Measurements from ENCODE around the gene POLR2C.

The POLR2C gene

DNA sequence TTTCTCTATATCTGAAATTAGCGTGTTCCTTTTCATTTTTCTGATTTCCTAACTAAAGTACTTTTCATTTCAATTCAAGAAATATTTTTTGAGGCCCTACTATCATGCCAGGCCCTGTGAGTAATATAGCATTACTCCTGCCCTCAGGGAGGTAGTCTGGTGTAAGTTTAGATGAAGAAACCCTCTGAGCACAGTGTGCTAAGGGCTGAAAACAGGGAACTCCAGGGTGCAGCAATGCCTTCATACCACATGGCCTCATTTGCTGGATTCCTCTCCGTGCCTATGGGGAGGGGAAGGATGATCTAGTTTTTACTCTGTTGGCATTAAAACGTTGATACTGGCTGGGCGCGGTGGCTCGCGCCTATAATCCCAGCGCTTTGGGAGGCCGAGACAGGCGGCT lies 10.5 kb upstream of the POLR2C start:
- DNase-seq = no peak

- no peak for DNase-seq
These were observed 491 bp downstream of the POLR2C start for GRCh38 chr16:57462978-57463362.

GRCh38 chr16:57464523-57464922 lies 2.0 kb downstream of the POLR2C start:
- DNase-seq = no peak

GRCh38 chr16:57468346-57468745 lies 5.9 kb downstream of the POLR2C start:
- DNase-seq = no peak

DNA sequence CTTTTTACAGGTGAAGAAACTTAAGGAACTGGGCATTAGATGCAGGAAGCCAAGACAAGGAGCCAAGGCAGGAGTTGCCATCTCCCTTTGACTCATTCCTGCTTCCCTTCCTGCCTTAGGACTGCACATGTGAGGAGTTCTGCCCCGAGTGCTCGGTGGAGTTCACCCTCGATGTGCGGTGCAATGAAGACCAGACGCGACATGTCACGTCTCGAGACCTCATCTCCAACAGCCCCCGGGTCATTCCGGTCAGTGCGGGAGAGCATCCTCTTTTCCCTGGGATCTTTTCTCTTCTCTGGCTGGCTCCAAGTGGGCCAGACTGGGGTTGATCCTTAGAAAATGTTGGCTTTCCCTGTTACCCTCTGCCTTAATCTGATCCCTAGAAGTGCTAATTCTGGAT lies 6.6 kb downstream of the POLR2C start:
- DNase-seq = no peak

GRCh38 chr16:57469917-57470470 lies 7.5 kb downstream of the POLR2C start:
- no peak for DNase-seq

- no peak for DNase-seq
These were observed 8.2 kb downstream of the POLR2C start for GRCh38 chr16:57470711-57471110.

DNA sequence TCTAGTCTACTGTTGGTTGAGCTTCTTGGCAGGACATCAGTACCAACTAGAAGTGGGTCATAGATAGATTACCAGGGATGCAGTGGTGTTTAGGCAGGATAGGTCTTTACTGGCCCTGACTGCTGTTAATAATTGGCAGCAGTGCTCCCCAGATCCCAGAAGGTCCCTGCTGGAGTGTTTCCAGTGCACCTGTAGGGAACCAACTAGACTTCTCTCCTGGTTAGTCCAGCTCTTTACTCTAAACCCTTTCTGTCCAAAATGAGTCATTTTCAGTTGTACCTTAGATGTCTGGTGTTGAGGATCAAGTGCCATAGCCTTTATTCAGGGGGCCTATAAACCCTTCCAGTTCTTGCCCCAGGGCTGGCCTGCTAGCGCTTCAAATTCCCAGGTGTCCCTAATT lies 8.7 kb downstream of the POLR2C start:
- DNase-seq = no peak

DNA sequence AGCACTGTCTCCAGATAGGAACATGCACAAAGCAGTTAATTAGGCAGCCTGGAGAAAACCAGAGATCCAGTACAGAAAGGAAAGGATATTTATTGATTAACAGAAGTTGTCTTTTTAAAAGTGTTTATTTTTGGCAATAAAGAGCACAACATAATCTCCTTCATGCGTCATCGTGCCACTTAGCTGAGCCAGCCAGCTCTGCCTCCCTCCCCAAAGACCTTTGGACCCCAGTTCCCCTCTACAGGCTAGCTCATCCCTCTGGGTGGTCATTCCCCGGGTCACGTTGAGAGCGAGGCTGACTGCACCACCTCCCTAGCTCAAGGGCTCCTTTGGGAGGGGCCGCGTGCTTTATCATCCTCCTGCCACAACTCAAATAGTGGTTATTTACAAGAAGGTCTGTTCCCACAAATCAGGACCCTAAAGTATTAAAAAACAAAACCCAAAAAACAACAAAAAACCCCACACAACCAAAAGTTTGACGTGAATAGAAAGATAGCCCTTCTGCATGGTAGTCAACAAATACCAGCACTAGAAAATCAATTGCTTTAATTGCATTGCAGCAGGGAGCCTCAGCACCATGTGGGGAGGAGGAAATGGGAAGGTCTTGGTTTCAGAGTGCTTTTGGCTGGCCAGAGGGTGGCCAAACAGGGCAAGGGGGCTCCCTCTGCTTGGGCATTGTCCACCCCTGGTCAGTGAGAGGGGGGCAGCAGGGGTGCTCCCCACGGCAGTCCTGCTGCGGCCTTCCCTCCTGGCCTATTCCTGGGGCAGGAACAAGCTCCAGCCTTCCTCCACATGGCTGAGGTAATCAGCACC lies 9.6 kb downstream of the POLR2C start:
- DNase-seq = no peak

DNA sequence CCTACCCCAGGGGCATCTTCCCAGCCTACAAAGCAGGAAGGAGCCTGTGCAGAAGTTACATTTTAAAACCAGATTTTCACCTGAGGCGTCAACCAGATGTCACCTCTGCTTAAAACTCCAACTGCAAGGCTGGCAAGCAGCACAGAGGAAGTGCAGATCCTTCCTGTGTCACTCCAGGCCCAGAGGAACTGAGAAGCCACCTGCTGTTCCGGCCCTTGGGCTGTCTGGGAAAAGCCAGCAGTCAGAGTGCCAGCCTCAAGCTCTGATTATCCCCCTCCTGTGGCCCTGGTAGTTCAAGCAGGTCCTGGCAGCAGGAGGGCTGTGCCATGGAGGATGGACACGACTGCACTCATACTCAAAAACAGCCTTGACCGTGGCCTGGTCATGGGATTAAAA lies 10.2 kb downstream of the POLR2C start:
- no peak for DNase-seq

DNA sequence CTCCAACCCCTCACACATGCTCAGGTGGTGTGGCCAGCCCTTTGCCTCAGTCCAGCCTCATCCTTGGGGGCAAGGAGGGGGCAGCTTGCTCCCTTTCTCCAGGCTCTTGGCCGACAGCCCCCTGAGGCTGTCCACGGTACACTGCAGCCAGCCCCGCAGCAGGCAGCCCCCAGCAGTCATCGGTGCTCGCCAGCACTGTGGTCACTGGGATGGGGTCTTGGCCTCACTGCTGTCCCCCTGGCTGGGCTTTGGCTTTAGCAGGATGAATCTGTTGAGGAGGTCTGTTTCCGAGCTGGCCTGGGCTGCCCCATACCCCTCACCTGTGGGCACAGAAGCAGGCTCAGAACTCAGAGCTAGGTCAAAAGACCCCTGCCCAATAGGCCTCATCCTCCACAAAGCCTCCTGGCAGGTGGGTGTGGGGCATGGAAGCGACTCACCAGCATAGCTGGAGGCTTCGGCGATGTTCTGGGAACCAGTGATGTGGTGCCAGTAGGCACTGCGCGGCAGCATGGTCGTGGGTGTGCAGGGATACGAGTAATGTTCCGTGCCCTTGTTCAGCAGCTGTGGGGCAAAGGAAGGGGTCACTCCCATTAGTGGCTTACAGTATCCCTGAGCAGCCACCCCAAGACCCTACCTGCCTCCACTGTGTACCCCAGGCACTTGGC lies 10.8 kb downstream of the POLR2C start:
- DNase-seq = no peak

GRCh38 chr16:57473906-57474305 lies 11.4 kb downstream of the POLR2C start:
- no peak for DNase-seq

DNA sequence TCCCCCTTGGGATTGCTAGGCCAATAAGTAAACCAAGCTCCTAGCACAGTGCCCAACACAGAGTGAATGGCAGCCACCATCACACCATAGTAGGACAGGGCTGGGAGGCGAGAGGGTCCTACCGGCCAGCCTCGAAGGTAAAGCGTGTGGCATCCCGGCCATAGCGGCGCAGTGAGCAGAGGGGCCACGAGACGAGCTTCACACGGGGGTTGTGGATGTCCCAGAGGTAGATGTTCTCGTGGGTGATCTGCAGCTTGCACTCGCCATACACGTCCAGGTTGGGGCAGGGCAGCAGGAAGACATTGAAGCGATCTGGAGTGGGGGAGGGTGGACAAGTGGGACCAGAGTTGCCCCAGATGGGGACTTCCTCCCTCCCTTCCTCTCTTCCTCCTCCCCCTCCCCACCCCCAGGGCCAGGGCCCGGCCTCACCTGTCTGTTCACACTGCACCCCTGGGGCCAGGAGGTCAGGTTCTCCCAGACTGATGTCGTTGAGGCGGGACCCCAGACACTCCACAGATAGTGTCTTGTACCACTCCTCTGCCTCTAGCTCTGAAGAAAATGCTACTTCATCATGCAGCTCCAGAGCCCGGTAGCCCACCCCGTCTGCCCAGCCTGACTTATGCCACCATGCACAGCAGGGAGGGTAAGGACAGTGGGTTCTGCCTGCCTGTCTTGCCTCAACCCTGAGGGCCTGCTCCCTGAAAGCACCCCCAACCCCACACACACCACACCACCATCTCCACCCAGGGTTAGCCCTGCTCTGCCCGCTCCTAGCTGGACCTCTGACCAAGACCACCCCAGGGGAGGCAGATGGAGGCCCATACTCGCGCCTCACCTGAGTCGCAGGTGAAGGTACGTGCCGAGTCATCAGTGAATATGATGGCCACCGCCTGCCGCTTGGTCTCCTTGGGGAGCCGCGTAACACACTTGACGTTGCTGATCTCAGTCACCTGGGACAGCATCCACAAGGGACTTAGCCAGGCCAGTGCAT lies 12.5 kb downstream of the POLR2C start:
- no peak for DNase-seq

- no peak for DNase-seq
These were observed 13.3 kb downstream of the POLR2C start for GRCh38 chr16:57475711-57476339.

- DNase-seq = no peak
These were observed 14.3 kb downstream of the POLR2C start for GRCh38 chr16:57476546-57477410.

DNA sequence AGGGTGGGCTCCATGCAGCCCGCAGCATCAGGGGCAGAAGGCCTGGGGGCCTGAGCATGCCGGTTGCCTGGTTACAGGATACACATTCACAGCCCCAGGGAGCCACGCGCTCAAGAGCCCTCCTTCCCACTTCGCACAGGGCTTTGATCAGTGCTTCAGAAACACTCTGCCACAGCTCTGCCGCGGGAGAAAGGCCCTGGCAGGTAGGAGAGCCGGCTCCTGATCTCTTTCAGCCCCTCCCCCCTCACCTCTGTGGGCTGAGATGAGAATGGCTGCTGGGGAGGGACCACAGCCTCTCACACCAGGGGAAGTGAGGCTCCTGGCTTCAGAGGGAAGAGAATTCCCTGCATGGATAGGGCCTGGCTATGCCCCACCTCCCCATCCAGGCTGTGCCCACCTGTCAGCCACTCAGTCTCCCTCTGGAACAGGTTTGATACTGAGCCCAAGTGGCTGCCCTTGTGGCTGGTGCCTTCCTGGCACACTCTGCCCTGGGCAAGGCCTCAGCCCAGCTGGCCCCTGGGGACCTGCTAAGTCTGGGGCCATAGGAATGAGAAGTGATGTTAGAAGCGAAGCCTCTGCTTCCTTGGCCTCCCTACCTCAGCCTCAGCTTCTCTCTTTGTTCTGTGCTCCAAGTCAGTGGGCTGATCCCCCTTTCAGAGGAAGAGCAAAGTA lies 15.2 kb downstream of the POLR2C start:
- DNase-seq = no peak

- DNase-seq = no peak
These were observed 16.1 kb downstream of the POLR2C start for GRCh38 chr16:57478396-57479204.

- no peak for DNase-seq
These were observed 16.9 kb downstream of the POLR2C start for GRCh38 chr16:57479205-57479975.
